ENCODE measurements around the gene ADGRV1. TPM values are rescaled to one million over a fixed set of nuclear protein-coding genes. Genes with fewer than 3 reads are reported as not detected.

ADGRV1 gene
- polyA plus RNA-seq, 1 of the 3 experiments (the other 2 are of a cell fraction): 0.23 TPM

- Histone ChIP-seq H3K27ac (ENCODE audit: low read depth in 2 of 2, low read length in 1 of 2) (no peak overlapping the region), H3K9ac (no peak overlapping the region), H3K4me1 (ENCODE audit: control insufficient read depth in 1 of 2, insufficient read depth in 2 of 2, low read depth in 1 of 2, low read length in 1 of 2) (peaks cover 0 to 3% of the 10 kb centered on the region in 2 experiments; a peak in 3 of 4 replicates), H3K4me3 (ENCODE audit: low read depth in 2 of 2, low read length in 1 of 2) (no peak overlapping the region), H3K9me3 (no peaks in the 10 kb centered on the region), H3K9me2 (no peaks in the 10 kb centered on the region), H3F3A (replicated peaks; ENCODE audit: insufficient read depth) (peaks cover 6% of the 10 kb centered on the region), H4K20me1 (ENCODE audit: insufficient read depth) (no peaks in the 10 kb centered on the region), H3K79me2 (ENCODE audit: insufficient read depth) (no peaks in the 10 kb centered on the region), H3K4me2 (no peak overlapping the region), H2AFZ (ENCODE audit: low read depth) (no peak overlapping the region), H3K27me3 (ENCODE audit: insufficient read depth) (no peaks in the 10 kb centered on the region), H3K36me3 (replicated peaks in 1 of 2; ENCODE audit: control insufficient read depth in 1 of 2, insufficient read depth in 2 of 2, low read length in 1 of 2) (no peaks in the 10 kb centered on the region)
- WGBS (ENCODE audit: low lambda C conversion rate): 92% methylated on average over 5 of the region's 5 CpGs
- no peak for TF ChIP-seq RAD21 (IDR thresholded peaks at IDR 0.05; ENCODE audit: low read length)
- no peak for TF ChIP-seq RFX5 (IDR thresholded peaks at IDR 0.05; ENCODE audit: low read length)
- no peak for TF ChIP-seq EZH2phosphoT487 (IDR thresholded peaks at IDR 0.05; ENCODE audit: borderline replicate concordance, low read depth)
- no peak for TF ChIP-seq MAX (IDR thresholded peaks at IDR 0.05; ENCODE audit: low read depth)
- TF ChIP-seq REST (IDR thresholded peaks at IDR 0.05; ENCODE audit: low read depth, low read length): no peak
- TF ChIP-seq RXRA (IDR thresholded peaks at IDR 0.05; ENCODE audit: borderline replicate concordance, low read depth): no peak
- no peak for TF ChIP-seq USF1 (IDR thresholded peaks at IDR 0.05; ENCODE audit: borderline replicate concordance, low read depth)
- TF ChIP-seq NFIC (IDR thresholded peaks at IDR 0.05; ENCODE audit: borderline replicate concordance): no peak
- no peak for TF ChIP-seq YY1 (IDR thresholded peaks at IDR 0.05; ENCODE audit: low read depth)
- no peak for TF ChIP-seq ELF1 (IDR thresholded peaks at IDR 0.05)
- POLR2A ChIA-PET: no interaction called here
- no peak for DNase-seq
- CTCF ChIA-PET: no interaction called here
Measured at GRCh38 chr5:91144491-91145332, 586.1 kb downstream of the ADGRV1 start.

- H3K4me2 ChIP-seq: no peak overlapping the region
- 70% methylated on average over 2 of the region's 2 CpGs for WGBS (ENCODE audit: low lambda C conversion rate)
- no peaks in the 10 kb centered on the region for H3K9me2 ChIP-seq
- ChIA-PET POLR2A (no interaction called here), CTCF (no interaction called here)
- H3K9ac ChIP-seq: no peak overlapping the region
- H3K36me3 ChIP-seq (replicated peaks in 1 of 2; ENCODE audit: control insufficient read depth in 1 of 2, insufficient read depth in 2 of 2, low read length in 1 of 2): no peaks in the 10 kb centered on the region
- peaks cover 6% of the 10 kb centered on the region for H3F3A ChIP-seq (replicated peaks; ENCODE audit: insufficient read depth)
- H4K20me1 ChIP-seq (ENCODE audit: insufficient read depth): no peaks in the 10 kb centered on the region
- H3K27ac ChIP-seq (ENCODE audit: low read depth in 2 of 2, low read length in 1 of 2): no peak overlapping the region
- H3K4me1 ChIP-seq (ENCODE audit: control insufficient read depth in 1 of 2, insufficient read depth in 2 of 2, low read depth in 1 of 2, low read length in 1 of 2): peaks cover 0 to 3% of the 10 kb centered on the region in 2 experiments; a peak in 3 of 4 replicates
- no peak overlapping the region for H2AFZ ChIP-seq (ENCODE audit: low read depth)
- H3K27me3 ChIP-seq (ENCODE audit: insufficient read depth): no peaks in the 10 kb centered on the region
- H3K79me2 ChIP-seq (ENCODE audit: insufficient read depth): no peaks in the 10 kb centered on the region
- no peak overlapping the region for H3K4me3 ChIP-seq (ENCODE audit: low read depth in 2 of 2, low read length in 1 of 2)
- DNase-seq: no peak
- H3K9me3 ChIP-seq: no peaks in the 10 kb centered on the region
- no peak for TF ChIP-seq FOXJ3 (CRISPR knock-in tag; IDR thresholded peaks at IDR 0.05)
- no peak for TF ChIP-seq RXRA (IDR thresholded peaks at IDR 0.05; ENCODE audit: borderline replicate concordance, low read depth)
- no peak for TF ChIP-seq USF2 (IDR thresholded peaks at IDR 0.05; ENCODE audit: borderline replicate concordance, low read depth, low read length)
- TF ChIP-seq FOSL2 (IDR thresholded peaks at IDR 0.05; ENCODE audit: borderline replicate concordance, low read depth): no peak
- no peak for TF ChIP-seq NFIC (IDR thresholded peaks at IDR 0.05; ENCODE audit: borderline replicate concordance)
- no peak for TF ChIP-seq RAD21 (IDR thresholded peaks at IDR 0.05; ENCODE audit: low read length)
- no peak for TF ChIP-seq IRF3 (IDR thresholded peaks at IDR 0.05; ENCODE audit: low read depth, low read length)
- TF ChIP-seq TCF12 (IDR thresholded peaks at IDR 0.05): no peak
- TF ChIP-seq CTCF (IDR thresholded peaks at IDR 0.05): no peak
- no peak for TF ChIP-seq NRF1 (IDR thresholded peaks at IDR 0.05; ENCODE audit: low read depth, low read length)
- TF ChIP-seq MEF2A (IDR thresholded peaks at IDR 0.05; ENCODE audit: borderline replicate concordance, low read depth): no peak
- TF ChIP-seq EP300 (IDR thresholded peaks at IDR 0.05; ENCODE audit: borderline replicate concordance in 1 of 2, low read depth in 1 of 2, low read length in 1 of 2): no peak
Measured at GRCh38 chr5:91145333-91145620, 586.7 kb downstream of the ADGRV1 start.

All from SK-N-SH (cell line).